HG02884 (cell line): ENCODE measurements around the gene PACS1.
"Not testable (repeated sequence)": the region's sequence is repeated elsewhere in the genome, so short reads cannot be mapped to it uniquely, and the experiment has no call there.

ENCODE experiments used
- ATAC-seq: cut with Tn5 transposase; IDR thresholded peaks from one replicate; pipeline ENCODE4 v1.9.1; 2021; ENCODE audit warnings: mild to moderate bottlenecking, moderate library complexity; ENCODE audit not compliant: unreplicated experiment

PACS1 gene

GRCh38 chr11:66267379-66268243 is 197.5 kb downstream of the PACS1 start:
- ATAC-seq, result peak; percentile 37

GRCh38 chr11:66268244-66268951 is 198.3 kb downstream of the PACS1 start, which contains the start of gene RAB1B:
Gene RAB1B (plus strand): TSS chr11:66268639. CDS start chr11:66268680, 41 bp downstream.
- ATAC-seq, result peak; percentile 65

GRCh38 chr11:66268952-66269905 is 199.2 kb downstream of the PACS1 start:
- no peak for ATAC-seq

- no peak for ATAC-seq
These were observed 201.7 kb downstream of the PACS1 start for GRCh38 chr11:66271816-66272215.

GRCh38 chr11:66272596-66272995 is 202.5 kb downstream of the PACS1 start:
- ATAC-seq, result no peak

- ATAC-seq, result no peak
These were observed 204.1 kb downstream of the PACS1 start for GRCh38 chr11:66274219-66274618.

GRCh38 chr11:66275396-66275795 is 205.3 kb downstream of the PACS1 start:
- ATAC-seq, result no peak

- no peak for ATAC-seq
These were observed 206.0 kb downstream of the PACS1 start for GRCh38 chr11:66275984-66276612.

GRCh38 chr11:66276619-66277018 is 206.5 kb downstream of the PACS1 start:
- not testable (repeated sequence) for ATAC-seq

- not testable (repeated sequence) for ATAC-seq
These were observed 207.0 kb downstream of the PACS1 start for GRCh38 chr11:66277064-66277463.

- no peak for ATAC-seq
These were observed 207.6 kb downstream of the PACS1 start, which contains the start of gene CNIH2 for GRCh38 chr11:66277471-66278362. Gene CNIH2 (plus strand): TSS chr11:66278175. CDS start chr11:66278457, 282 bp downstream.

GRCh38 chr11:66278363-66279091 is 208.5 kb downstream of the PACS1 start:
- no peak for ATAC-seq

- no peak for ATAC-seq
These were observed 209.1 kb downstream of the PACS1 start for GRCh38 chr11:66279092-66279734.

- ATAC-seq, result no peak
These were observed 210.4 kb downstream of the PACS1 start for GRCh38 chr11:66280428-66280827.

- no peak for ATAC-seq
These were observed 210.9 kb downstream of the PACS1 start for GRCh38 chr11:66281001-66281400.

GRCh38 chr11:66281776-66282467 is 211.8 kb downstream of the PACS1 start:
- ATAC-seq, result no peak
